GM18867 (cell line): ENCODE data around the gene GMCL1.
A peak's percentile ranks its signal among the peaks of the same experiment; 100 is the strongest.
"Not testable (repeated sequence)": the region's sequence is repeated elsewhere in the genome, so short reads cannot be mapped to it uniquely, and the experiment has no call there.

Experiments
- ATAC-seq: cut with Tn5 transposase; IDR thresholded peaks from one replicate; pipeline ENCODE4 v1.9.1; 2021; ENCODE audit warnings: mild to moderate bottlenecking, moderate library complexity; ENCODE audit not compliant: unreplicated experiment

GMCL1 gene

DNA sequence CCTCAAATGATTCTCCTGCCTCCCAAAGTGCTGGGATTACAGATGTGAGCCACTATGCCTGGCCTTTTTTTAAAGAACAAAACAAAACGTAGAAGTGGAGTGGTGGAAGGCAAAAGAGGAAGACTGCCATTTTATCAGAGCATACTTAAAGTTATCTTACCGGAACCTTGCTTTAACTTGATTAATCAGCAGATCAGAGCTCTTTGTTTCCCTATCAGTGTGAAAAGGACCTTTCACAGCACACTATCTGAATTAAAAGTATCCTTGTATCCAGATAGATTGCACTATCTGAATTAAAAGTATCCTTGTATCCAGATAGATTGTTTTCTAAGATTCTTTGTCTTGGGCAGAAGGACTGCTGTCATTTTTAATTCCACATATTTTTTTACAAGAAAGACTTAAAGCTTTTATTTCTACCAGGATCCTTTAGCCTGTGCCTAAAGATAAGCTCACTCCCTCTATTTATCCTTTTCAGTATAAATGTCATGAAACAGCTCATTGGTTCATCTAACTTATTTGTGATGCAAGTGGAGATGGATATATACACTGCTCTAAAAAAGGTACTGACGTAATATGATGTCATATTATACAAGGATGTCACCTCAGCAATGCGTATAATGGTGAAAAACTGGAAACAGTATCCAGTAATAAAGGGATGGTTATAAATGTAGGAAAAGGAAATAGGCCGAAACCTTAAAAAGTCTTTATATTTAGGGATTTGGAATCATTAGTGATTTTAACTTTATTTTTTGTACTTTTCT is 17.8 kb downstream of the GMCL1 start:
- no peak for ATAC-seq

DNA sequence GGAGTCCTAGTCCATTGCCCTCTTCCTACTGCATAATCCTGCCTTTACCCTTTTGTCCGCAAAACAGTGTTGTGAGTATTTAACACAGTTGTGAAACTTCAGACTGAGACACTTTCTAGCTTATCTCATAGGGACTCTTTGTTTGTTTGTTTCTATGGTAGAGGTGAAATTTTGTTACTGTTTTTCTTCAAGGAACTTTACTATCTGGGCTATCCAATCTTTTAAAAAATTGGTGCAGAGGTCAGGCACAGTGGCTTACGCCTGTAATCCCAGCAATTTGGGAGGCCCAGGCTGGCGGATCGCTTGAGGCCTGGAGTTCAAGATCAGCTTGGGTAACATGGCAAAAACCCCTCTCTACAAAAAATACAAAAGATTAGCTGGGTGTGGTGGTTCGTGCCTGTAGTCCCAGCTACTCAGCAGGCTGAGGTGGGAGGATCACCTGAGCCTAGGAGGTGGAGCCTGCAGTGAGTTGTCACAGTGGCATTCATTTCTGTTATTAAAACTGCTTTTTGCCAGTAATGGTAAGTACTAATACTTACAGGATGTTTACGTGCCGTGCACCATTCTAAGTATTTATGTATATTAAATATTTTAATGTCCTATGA is 18.8 kb downstream of the GMCL1 start:
- no peak for ATAC-seq

DNA sequence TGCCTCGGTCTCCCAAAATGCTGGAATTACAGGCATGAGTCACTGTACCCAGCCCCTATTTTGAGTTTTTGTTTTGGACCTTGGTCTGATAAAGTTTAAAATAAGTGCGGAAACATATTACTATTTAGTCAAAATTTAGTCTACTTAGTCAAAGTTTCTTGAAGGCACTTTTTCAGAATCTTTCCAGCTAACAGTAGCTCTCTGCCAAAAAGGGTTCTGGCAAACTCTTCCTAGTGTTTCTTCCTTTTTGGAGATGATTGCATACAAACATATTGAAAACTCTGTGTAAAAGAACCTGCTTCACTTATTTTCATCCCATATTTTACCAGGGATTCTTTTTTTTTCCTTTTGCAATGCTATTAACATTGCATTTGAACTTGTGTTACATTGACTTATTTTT is 28.8 kb downstream of the GMCL1 start:
- ATAC-seq, result no peak

DNA sequence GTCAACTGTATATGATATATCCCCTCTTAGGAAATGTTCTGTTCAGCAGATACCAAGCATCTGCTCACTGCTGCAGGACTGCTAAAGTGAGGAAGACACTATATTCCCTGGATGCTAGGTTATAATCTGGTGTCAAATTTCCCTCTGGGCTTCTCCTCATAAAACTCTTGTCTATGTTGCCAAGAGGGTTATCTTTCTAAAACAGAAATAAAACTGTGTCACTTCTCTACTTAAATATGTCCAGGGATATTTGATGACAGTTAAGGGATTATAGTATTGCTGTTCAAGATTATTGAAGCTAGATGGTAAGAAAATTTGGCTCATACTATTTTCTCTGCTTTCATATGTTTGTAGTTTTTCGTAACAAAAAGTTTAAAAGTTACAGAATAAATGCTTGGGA is 33.8 kb downstream of the GMCL1 start:
- no peak for ATAC-seq

DNA sequence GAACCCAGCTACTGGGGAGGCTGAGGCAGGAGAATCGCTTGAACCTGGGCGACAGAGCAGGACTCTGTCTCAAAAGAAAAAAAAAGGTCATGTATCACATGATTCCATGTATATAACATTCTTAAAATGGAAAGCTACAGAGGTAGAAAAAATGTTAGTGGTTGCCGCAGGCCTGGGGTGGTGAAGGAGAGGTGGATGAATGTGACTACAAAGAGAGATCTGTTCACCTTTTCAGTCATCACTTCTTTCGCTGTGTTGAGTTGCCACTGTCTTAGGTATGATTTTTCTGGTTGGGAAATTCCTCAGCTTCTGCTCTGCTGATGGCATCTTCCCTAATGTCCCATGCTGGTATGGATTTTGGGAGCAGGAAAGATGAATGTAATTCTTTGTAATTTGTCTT is 59.0 kb downstream of the GMCL1 start:
- no peak for ATAC-seq

DNA sequence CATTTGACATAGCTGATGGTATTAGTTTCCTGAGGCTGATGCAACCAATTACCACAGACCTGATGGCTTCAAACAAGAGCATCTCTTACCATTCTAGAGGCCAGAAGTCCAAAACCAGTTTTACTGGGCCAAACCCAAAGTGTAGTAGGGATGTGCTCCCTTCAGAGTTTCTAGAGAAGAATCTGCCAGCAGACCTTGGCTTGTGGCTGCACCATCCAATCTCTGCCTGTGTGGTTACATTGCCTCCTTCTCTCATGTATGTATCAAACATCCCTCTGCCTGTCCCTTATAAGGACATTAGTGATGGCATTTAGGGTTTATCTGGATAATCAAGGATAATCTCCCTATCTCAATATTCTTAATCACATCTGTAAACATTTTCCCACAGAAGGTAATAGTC is 59.8 kb downstream of the GMCL1 start:
- no peak for ATAC-seq

DNA sequence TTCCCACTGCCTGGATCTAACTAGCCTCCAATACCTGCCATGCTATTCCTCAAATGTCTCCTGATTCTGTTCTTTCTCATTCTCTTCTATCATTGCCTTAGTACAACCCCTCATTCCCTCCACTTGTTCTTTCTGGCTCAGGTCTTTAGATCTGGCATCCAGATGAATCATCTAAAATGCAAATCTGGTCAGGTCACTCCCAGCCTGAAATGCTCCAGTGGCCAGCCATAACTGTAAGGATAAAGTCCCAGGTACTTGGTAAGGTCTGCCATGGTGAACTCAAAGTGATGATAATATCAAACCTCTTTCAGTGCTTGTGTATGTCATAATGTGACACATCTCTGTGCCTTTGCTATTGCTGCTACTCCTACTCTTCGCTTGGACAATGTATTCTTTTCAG is 61.4 kb downstream of the GMCL1 start:
- ATAC-seq, result no peak

DNA sequence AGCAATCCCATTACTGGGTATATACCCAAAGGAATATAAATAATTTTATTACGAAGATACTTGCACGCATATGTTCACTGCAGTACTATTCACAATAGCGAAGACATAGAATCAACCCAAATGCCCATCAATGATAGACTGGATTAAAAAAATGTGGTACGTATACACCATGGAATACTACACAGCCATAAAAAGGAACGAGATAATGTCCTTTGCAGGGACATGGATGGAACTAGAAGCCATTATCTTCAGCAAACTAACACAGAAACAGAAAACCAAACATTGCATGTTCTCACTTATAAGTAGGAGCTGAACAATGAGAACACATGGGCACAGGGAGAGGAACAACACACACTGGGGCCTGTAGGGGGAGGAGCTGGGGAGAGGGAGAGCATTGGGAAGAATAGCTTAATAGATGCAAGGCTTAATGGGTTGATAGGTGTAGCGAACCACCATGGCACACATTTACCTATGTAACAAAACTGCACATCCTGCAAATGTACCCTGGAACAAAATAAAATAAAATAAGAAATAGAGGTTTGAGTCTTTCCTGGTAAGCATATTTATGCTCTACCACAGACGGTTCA is 63.5 kb downstream of the GMCL1 start:
- ATAC-seq, result not testable (repeated sequence)

DNA sequence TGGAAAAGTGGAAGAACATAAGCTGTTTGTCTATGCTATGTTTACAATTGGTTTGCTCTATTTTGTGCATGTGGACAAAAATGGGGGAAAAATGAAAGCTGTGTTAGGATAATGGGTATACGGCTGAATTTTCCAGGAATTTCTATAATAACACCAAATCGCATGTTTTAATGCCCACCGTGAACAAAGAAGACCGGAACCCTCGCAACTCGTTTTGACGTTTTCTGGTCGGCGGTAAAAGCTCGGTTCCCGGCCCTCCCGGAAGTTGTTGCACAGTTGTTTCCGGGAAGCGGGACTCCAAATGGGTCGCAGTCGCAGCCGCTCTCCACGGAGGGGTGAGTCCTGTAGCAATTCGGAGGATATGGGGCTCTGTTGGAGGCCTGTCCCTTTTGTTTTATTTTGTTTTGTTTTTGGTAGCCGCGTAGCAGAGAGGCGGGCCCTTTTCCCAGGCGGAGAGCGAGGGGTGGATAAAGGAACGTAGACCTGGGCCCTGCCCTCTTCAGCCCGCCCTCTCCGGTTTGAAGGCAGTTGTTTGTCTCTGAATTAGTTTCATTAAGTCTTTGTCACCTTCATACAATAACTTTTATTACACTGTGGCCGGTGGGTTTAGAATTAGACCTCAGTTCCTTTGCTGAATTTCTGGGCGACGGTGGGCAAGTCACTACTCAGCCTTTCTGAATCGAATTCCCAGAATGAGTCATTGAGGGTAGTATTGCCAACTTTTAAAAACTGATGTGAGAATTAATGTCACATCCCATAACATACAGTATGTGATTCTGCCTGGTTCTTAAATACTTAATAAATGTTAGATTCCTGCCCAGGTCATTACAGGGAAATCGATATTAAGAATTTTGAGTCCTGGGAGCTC is 64.5 kb downstream of the GMCL1 start, which contains the start of gene SNRNP27:
Gene SNRNP27 (plus strand): TSS at position 273 of the 868 bp plus-strand sequence. CDS start 29 bp downstream, at position 302.
- peak; percentile 70 for ATAC-seq

DNA sequence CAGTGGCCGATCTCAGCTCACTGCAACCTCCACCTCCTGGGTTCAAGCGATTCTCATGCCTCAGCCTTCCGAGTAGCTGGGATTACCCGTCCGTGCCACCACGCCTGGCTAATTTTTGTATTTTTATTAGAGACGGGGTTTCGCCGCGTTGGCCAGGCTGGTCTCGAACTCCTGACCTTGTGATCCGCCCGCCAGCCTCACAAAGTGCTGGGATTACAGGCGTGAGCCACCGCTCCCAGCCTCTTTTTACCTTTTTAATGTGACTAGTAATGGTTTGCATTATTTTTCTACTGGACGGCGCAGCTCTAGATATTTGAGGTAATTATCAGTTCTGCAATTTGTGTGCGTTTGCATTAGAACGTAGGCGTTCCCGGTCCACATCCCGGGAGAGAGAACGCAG is 65.3 kb downstream of the GMCL1 start:
- not testable (repeated sequence) for ATAC-seq

DNA sequence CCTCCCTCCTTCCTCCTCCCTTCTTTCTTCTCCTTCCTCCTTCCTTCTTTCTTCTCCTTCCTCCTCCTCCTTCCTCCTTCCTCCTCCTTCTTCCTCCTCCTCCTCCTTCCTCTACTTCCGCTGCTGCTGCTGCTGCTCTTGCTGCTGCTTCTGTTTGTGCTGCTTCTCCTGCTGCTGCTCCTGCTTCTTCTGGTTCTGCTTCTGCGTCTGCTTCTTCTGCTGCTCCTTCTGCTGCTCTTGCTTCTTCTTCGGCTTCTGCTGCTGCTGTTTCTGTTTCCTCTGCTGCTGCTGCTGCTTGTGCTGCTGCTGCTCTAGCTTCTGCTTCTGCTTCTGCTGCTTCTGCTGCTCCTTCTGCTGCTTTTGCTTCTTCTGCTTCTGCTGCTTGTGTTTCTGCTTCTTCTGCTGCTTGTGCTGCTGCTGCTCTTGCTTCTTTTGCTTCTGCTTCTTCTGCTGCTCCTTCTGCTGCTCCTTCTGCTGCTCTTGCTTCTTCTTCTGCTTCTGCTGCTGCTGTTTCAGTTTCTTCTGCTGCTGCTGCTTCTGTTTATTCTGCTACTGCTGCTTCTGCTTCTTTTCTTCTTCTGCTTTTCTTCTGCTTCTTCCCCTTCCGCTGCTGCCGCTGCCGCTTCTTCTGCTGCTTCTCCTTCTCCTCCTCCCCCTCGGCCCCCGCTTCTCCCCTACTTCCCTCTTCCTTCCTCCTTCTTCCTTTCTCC is 72.9 kb downstream of the GMCL1 start:
- ATAC-seq, result peak; percentile 37

DNA sequence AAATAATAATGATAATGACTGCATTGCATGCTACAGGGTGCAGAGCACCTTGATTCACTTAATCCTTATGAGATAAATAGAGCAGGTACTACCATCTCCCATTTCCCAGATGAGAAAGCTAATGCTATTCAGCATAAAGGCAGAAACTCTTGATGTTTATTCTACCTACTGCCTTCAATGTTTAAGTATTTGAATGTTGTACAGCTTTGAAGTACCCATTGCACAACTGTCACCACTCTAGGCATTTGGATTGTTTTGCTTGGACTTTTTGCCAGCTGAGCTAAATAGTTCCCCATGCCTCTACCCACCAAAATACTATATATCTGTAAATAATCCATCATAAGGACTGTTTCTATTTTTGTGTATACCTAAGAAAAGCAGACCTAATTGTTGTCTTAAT is 77.8 kb downstream of the GMCL1 start:
- ATAC-seq, result no peak

DNA sequence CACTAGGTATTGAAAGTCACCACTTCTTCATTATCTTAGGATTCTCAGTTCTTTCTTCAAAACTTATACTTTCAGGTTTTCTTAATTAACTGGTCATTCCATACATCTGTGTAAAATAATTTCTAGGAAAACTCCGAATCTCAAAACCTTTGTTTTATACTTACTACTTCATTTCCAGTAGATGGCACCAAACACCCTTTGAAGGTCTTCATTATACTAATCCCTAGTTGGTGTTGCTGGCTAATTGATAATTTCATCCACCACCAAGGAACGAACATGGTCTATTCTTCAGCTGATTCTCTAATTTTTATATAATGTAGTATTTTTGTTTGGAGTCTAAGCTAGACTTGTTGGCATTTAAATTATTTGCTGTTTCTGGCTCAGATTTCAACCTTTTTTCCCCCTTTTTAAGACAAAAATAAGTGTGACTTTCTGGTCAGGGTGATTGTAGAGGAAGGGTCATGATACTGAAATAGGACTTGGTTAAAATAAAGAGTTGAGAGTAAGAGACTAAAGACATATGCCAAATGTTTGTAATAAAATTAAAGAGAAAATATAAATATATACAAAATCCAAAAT is 82.6 kb downstream of the GMCL1 start:
- ATAC-seq, result no peak

DNA sequence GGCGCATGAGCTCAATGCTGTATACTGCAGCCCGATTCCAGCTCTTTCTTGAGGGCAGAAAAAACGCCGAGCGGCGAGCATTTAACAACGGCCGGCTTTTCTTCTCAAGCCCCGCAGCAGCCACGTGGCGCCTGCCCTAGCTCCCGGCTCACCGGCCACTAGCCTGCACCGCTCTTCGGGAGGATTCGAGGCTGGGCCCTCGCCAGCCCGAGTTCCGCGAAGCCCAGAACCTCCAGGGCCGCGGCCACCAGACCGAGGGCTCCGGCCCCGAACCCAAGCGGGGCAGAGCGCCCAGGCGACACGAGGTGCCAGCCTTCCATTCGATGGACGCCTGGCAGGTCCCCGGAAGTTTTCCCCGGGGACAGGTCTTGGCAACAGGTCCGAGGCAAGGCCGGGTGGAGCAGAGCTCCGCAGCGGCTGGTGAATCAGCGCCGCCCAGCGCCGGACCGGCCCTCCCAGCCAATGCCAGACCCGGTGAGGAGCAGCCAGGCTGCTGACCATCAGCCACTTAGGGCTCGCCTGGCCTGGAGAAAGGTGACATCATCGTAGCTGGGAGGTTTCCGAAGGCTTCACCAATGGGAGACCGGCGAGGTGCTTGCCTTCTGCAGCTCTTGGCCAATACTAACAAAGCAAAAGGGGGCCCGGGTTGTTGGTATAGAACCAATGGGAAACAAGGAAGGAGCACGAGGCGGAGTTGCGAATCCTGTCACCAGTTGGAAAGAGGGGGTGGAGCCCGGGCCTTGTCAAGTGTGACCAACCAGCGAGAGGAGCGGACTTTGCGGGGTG is 84.9 kb downstream of the GMCL1 start:
- peak; percentile 85 for ATAC-seq

DNA sequence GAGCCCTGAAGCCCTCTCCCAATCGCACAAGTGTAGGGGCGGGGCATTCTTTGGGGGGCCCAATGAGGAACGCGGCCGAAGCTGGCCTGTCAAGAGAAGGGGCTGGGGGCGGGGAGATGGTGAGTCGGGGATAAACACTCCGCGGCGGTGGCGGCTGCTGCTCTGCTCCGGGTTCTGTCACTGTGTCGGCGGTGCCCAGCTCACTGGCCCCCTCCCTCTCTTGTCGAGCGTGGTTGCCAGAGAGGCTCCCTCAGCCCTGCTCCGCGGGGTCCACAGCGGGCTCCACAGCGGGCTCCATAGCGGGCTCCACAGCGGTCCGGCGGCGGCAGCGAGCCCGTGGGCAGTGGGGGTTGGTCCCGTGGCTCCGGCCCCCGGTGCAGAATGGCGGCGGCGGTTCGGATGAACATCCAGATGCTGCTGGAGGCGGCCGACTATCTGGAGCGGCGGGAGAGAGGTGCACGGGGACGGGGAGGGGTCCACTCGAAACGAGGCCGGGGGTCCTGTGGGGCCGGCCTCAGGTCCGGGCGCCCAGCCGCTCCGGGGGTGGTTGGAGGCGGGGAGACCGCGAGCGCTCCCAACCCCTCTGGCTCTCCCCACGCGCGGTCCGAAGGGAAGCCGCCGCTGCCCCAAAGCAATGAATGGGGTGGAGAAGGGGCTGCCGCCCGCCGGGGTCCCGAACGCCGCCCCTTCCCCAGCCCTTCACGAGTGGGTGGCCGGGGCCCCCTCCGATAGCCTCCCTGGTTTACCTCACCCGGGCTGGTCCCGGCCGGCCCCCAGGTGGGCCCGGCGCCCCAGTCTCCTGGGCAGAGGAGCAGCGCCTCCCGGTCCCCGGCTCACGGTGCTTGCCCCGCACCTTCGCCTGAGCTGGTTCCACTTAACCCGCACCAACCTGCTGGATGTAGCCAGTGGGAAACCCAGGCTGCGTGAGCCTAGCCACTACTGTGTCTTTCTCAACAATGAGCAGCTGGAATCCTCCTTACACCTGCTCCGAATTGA is 85.8 kb downstream of the GMCL1 start, which contains the start of gene MXD1:
Gene MXD1 (plus strand): TSS at position 160 of the 996 bp plus-strand sequence. CDS start 222 bp downstream, at position 382.
- peak; percentile 0 for ATAC-seq

DNA sequence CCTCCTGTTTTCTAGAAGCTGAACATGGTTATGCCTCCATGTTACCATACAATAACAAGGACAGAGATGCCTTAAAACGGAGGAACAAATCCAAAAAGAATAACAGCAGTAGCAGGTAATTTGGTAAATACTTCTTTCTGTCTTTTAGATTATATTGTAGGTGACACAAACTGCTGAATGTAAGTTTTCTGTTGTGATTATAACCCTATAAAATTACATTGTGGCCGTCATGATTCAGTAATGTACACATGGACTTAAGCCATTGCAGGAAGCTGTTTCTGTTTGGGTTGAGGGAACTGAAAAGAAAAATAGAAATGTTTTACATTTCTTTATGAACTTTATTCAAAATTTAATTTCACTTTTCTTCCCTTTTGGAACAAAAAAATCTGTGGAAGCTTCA is 86.6 kb downstream of the GMCL1 start:
- no peak for ATAC-seq

DNA sequence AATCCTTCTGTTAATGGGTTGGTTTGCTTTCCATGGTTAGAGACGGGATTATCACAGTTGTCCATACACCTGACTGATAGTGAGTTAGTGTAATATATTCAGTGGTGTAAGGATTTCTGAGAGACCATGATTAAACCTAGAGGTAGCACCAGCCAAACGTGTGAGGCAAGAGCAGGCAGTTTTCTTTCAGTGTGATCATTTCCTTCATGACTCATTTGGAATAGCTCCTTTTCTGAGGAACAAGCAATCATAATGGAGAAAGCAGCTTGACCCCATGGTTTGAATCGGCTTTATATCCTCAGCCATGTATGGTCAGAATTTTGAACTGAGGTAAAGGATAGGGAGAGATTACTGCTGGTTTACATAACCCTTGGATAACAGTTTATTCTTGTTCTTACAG is 88.4 kb downstream of the GMCL1 start:
- ATAC-seq, result no peak

DNA sequence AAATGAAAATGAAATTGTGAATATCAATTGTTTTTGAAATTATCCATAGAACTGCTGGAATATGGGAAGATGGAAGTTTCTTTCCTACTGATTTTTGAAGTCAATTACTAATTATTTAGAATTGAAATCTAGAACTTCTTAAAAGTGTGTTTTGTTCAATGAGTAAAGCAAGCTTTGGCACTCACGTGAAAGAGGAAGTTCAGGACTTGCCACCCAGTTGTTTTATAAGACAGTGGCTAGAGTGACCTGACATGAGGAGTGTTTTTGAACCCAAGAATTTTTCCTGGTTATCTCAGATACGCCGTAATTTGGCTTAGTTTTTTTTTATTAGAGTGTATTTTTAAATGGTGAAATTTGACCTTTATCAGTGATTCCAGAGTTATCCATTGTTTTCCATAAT is 88.9 kb downstream of the GMCL1 start:
- ATAC-seq, result no peak
